GM12878 (cell line): ENCODE results near the gene UBXN6. TPM values are rescaled to one million over a fixed set of nuclear protein-coding genes. Genes with fewer than 3 reads are reported as not detected.

ENCODE experiments used
- ASH2L ChIP-seq: fragments of 300-600, 200-600 bp; sonication (generic); IDR thresholded peaks from 2 replicates; pipeline ENCODE4 v1.6.1; 2017; ENCODE audit warnings: low read depth, mild to moderate bottlenecking, borderline replicate concordance
- BACH1 ChIP-seq: fragments of 450-650 bp; IDR thresholded peaks from 2 replicates; pipeline ENCODE4 v1.6.1; 2017; ENCODE audit warnings: mild to moderate bottlenecking, borderline replicate concordance
- CBFB ChIP-seq: IDR thresholded peaks from 2 replicates; pipeline ENCODE4 v1.6.1; 2016; ENCODE audit warnings: antibody characterized with exemption, low read depth
- CBX3 ChIP-seq: fragments of 200-600 bp; sonication (generic); IDR thresholded peaks from 2 replicates; pipeline ENCODE4 v1.6.1; 2016; ENCODE audit warnings: low read depth, borderline replicate concordance
- CHD1 ChIP-seq: IDR thresholded peaks from 2 replicates; pipeline ENCODE4 v1.6.1; 2012; ENCODE audit warnings: low read depth, low read length, improper control_type of control experiment
- EP300 ChIP-seq, 2 experiments: fragments of 150-350 bp in 1 of 2; IDR thresholded peaks; 2 replicates each; pipeline ENCODE4 v1.6.1; 2011 to 2012; ENCODE audit warnings: low read depth in 2 of 2, low read length in 2 of 2, borderline replicate concordance in 1 of 2, improper control_type of control experiment in 1 of 2, inconsistent platforms in 1 of 2; ENCODE audit not compliant: control insufficient read depth in 1 of 2
- ETV6 ChIP-seq, 2 experiments: fragments of 450-650 bp in 1 of 2; IDR thresholded peaks in 1 of 2; conservative IDR thresholded peaks in 1 of 2; 2 replicates each; pipeline ENCODE4 v1.6.1; 2014; ENCODE audit warnings: antibody characterized with exemption in 1 of 2, borderline replicate concordance in 1 of 2, low read depth in 1 of 2, mild to moderate bottlenecking in 1 of 2, moderate library complexity in 1 of 2
- HCFC1 ChIP-seq: fragments of 150-350 bp; IDR thresholded peaks from 2 replicates; pipeline ENCODE4 v1.6.1; 2014; ENCODE audit warnings: low read length
- MYB ChIP-seq: fragments of 150-350 bp; IDR thresholded peaks from 2 replicates; pipeline ENCODE4 v1.6.1; 2014; ENCODE audit warnings: mild to moderate bottlenecking, low read depth, low read length, borderline replicate concordance
- MYC ChIP-seq: IDR thresholded peaks from 2 replicates; pipeline ENCODE4 v1.6.1; 2011; ENCODE audit warnings: mild to moderate bottlenecking, low read length, moderate library complexity, inconsistent platforms; ENCODE audit not compliant: insufficient read depth, insufficient replicate concordance, insufficient read length, severe bottlenecking
- NBN ChIP-seq: fragments of 450-650 bp; IDR thresholded peaks from 2 replicates; pipeline ENCODE4 v1.6.1; 2016
- NFIC ChIP-seq: IDR thresholded peaks from 2 replicates; pipeline ENCODE4 v1.6.1; 2012; ENCODE audit warnings: low read depth, mild to moderate bottlenecking, inconsistent platforms, low read length, moderate library complexity
- NFXL1 ChIP-seq: fragments of 450-650 bp; IDR thresholded peaks from 2 replicates; pipeline ENCODE4 v1.6.1; 2017; ENCODE audit warnings: antibody characterized with exemption, mild to moderate bottlenecking, borderline replicate concordance
- PAX8 ChIP-seq: fragments of 450-650 bp; IDR thresholded peaks from 2 replicates; pipeline ENCODE4 v1.6.1; 2017; ENCODE audit warnings: mild to moderate bottlenecking, moderate library complexity
- RAD51 ChIP-seq: fragments of 450-650 bp; IDR thresholded peaks from 2 replicates; pipeline ENCODE4 v1.6.1; 2016; ENCODE audit warnings: moderate library complexity, mild to moderate bottlenecking, inconsistent platforms
- RB1 ChIP-seq: fragments of 450-650 bp; formaldehyde crosslinking; IDR thresholded peaks from 2 replicates; pipeline ENCODE4 v1.6.1; 2017; ENCODE audit warnings: mild to moderate bottlenecking, borderline replicate concordance
- RBBP5 ChIP-seq: fragments of 200-600 bp; sonication (generic); conservative IDR thresholded peaks from 2 replicates; pipeline ENCODE4 v1.6.1; 2016
- RCOR1 ChIP-seq: conservative IDR thresholded peaks from 2 replicates; pipeline ENCODE4 v1.6.1; 2012; ENCODE audit warnings: low read depth, low read length, improper control_type of control experiment
- SIN3A ChIP-seq: IDR thresholded peaks from 2 replicates; pipeline ENCODE4 v1.6.1; 2012; ENCODE audit warnings: low read depth, low read length, improper control_type of control experiment
- SMARCA5 ChIP-seq: fragments of 450-650 bp; IDR thresholded peaks from 2 replicates; pipeline ENCODE4 v1.6.1; 2017; ENCODE audit warnings: mild to moderate bottlenecking
- SMC3 ChIP-seq: IDR thresholded peaks from 2 replicates; pipeline ENCODE4 v1.6.1; 2011; ENCODE audit warnings: low read length, improper control_type of control experiment, borderline replicate concordance
- SP1 ChIP-seq: IDR thresholded peaks from one replicate; pipeline ENCODE4 v1.6.1; 2011; ENCODE audit warnings: low read depth, low read length
- STAT1 ChIP-seq: fragments of 450-650 bp; conservative IDR thresholded peaks from 2 replicates; pipeline ENCODE4 v1.6.1; 2014; ENCODE audit warnings: antibody characterized with exemption, mild to moderate bottlenecking
- STAT3 ChIP-seq: IDR thresholded peaks from 2 replicates; pipeline ENCODE4 v1.6.1; 2011; ENCODE audit warnings: low read depth, low read length, improper control_type of control experiment
- polyA plus RNA-seq, 11 experiments: library from polyadenylated mRNA; depleted of rRNA in 4 of 11; unstranded in 6 of 11; stranded (reverse) in 5 of 11; fragments of >200 nt; fragmentation: Nextera tagmentation in 4 of 11; fragmentation: Illumina TruSeq in 1 of 11; extraction: Ambion mirVana in 4 of 11; extraction: Trizol in 1 of 11; gene quantifications; 1 replicate in 1 of 11; 2 replicates in 10 of 11; pipeline versions ENCODE4 v1.2.1 to v1.2.3, GENCODE V29; 2011 to 2016; ENCODE audit warnings: inconsistent platforms in 2 of 11, missing spikeins in 2 of 11, low read depth in 1 of 11
- total RNA-seq, 4 experiments: library from RNA; depleted of rRNA in 3 of 4; stranded (reverse); fragments of >200 nt in 3 of 4; fragmentation: Illumina TruSeq in 1 of 4; extraction: Trizol in 1 of 4; gene quantifications; 2 replicates each; pipeline versions ENCODE4 v1.2.1 to v1.2.3, GENCODE V29; 2013 to 2021
- TF ChIP-seq, protein P1 (sequence below): IDR thresholded peaks from 2 replicates; pipeline ENCODE4 v1.6.1; 2011; ENCODE audit warnings: mild to moderate bottlenecking, low read depth, low read length, moderate library complexity; ENCODE audit not compliant: insufficient replicate concordance
- TF ChIP-seq, protein P2 (sequence below): fragments of 450-650 bp; IDR thresholded peaks from 2 replicates; pipeline ENCODE4 v1.6.1; 2016; ENCODE audit warnings: mild to moderate bottlenecking
- TF ChIP-seq, protein P3 (sequence below): fragments of 450-650 bp; IDR thresholded peaks from 2 replicates; pipeline ENCODE4 v1.6.1; 2018; ENCODE audit warnings: mild to moderate bottlenecking, low read depth, moderate library complexity; ENCODE audit not compliant: partially characterized antibody

Gene UBXN6
- total and polyA plus RNA-seq, 10 of the 15 experiments (the other 5 are each of a cell fraction or from before 2014, with no cell fraction given) = 0.47 to 50.8 (median 13.0) TPM

DNA sequence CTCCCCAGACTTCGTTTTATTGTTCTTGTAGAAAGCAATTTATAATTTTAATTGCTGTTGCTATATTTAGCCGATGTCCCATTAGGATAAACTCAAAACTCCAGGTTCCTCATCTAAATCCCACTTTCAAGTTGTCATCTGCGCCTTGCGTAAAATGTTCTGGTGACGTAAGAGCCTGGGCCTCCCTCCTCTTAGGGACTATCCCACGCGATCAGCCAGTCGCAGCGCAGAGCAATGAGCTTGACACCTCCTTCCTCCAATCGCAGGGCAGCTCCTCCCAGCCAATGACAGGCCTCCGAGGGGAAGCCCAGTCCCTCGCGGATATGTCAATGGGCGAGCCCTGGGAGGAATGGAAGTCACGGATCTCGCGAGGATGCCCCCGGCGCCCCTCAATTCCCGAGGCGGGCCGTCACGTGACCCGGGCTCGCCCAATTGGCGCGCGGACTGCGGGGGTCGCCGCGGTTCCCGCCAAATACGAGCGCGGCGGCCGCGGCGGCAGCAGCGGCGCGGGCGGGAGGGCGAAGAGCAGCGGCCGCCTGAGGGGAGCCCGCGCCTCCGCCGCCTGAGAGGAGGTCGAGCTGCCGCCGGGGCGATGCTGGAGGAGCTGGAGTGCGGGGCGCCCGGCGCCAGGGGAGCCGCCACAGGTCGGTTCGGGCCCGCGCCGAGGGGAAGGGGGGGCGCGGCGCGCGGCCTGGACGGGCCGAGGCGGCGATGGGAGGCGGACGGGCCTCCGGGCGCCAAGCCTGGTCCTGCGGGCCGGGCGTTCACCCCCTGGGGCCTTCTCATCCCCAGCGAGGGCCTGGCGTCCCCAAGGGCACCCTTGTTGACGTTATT, 55.2 kb downstream of the UBXN6 start, which contains the start of gene CHAF1A (continued):
- TF ChIP-seq STAT1 (0 out of 2 replicates have a peak, but pooled peaks have one; percentile 40), CHD1 (no peak), NFXL1 (no peak), NBN (peak; percentile 88), RB1 (peak; percentile 99; the same call in 1 of the 2 replicates), SP1 (peak; percentile 98), NFIC (no peak), HCFC1 (peak; percentile 47; the same call in 1 of the 2 replicates), SIN3A (peak; percentile 98), RBBP5 (no peak), MYB (no peak), PAX8 (no peak), CBFB (peak; percentile 95), SMC3 (no peak), EP300 (IDR thresholded peaks at IDR 0.05; ENCODE audit: borderline replicate concordance in 1 of 2, control insufficient read depth in 1 of 2, low read depth in 2 of 2, low read length in 2 of 2) (peak in 1 of 2 experiments; percentile 42; a peak in 1 of 4 replicates), RCOR1 (peak; percentile 100), RAD51 (peak; percentile 98), ETV6 (conservative IDR thresholded peaks at IDR 0.05 in 1 of 2, IDR thresholded peaks at IDR 0.05 in 1 of 2; ENCODE audit: borderline replicate concordance in 1 of 2, low read depth in 1 of 2) (no peak), ASH2L (no peak), CBX3 (no peak), SMARCA5 (peak; percentile 62; the same call in 1 of the 2 replicates), BACH1 (peak; percentile 86), STAT3 (no peak), MYC (no peak)
- TF ChIP-seq, protein P1, sequence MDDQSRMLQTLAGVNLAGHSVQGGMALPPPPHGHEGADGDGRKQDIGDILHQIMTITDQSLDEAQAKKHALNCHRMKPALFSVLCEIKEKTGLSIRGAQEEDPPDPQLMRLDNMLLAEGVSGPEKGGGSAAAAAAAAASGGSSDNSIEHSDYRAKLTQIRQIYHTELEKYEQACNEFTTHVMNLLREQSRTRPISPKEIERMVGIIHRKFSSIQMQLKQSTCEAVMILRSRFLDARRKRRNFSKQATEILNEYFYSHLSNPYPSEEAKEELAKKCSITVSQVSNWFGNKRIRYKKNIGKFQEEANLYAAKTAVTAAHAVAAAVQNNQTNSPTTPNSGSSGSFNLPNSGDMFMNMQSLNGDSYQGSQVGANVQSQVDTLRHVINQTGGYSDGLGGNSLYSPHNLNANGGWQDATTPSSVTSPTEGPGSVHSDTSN = peak; percentile 98
- TF ChIP-seq, protein P2, sequence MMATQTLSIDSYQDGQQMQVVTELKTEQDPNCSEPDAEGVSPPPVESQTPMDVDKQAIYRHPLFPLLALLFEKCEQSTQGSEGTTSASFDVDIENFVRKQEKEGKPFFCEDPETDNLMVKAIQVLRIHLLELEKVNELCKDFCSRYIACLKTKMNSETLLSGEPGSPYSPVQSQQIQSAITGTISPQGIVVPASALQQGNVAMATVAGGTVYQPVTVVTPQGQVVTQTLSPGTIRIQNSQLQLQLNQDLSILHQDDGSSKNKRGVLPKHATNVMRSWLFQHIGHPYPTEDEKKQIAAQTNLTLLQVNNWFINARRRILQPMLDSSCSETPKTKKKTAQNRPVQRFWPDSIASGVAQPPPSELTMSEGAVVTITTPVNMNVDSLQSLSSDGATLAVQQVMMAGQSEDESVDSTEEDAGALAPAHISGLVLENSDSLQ = peak; percentile 99
- TF ChIP-seq, protein P3, sequence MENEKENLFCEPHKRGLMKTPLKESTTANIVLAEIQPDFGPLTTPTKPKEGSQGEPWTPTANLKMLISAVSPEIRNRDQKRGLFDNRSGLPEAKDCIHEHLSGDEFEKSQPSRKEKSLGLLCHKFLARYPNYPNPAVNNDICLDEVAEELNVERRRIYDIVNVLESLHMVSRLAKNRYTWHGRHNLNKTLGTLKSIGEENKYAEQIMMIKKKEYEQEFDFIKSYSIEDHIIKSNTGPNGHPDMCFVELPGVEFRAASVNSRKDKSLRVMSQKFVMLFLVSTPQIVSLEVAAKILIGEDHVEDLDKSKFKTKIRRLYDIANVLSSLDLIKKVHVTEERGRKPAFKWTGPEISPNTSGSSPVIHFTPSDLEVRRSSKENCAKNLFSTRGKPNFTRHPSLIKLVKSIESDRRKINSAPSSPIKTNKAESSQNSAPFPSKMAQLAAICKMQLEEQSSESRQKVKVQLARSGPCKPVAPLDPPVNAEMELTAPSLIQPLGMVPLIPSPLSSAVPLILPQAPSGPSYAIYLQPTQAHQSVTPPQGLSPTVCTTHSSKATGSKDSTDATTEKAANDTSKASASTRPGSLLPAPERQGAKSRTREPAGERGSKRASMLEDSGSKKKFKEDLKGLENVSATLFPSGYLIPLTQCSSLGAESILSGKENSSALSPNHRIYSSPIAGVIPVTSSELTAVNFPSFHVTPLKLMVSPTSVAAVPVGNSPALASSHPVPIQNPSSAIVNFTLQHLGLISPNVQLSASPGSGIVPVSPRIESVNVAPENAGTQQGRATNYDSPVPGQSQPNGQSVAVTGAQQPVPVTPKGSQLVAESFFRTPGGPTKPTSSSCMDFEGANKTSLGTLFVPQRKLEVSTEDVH = no peak
